HG03565 (cell line): ENCODE results near the gene TDRD9.
"Not testable (repeated sequence)": the region's sequence is repeated elsewhere in the genome, so short reads cannot be mapped to it uniquely, and the experiment has no call there.

ENCODE experiments used
- ATAC-seq: cut with Tn5 transposase; IDR thresholded peaks from one replicate; pipeline ENCODE4 v1.9.1; 2021; ENCODE audit warnings: mild to moderate bottlenecking, moderate library complexity; ENCODE audit not compliant: unreplicated experiment

The TDRD9 gene

GRCh38 chr14:103920981-103921854 lies 7.0 kb upstream of the TDRD9 start:
- ATAC-seq: peak; percentile 92

GRCh38 chr14:103921855-103922200 lies 6.4 kb upstream of the TDRD9 start:
- not testable (repeated sequence) for ATAC-seq

GRCh38 chr14:103923863-103924262 lies 4.4 kb upstream of the TDRD9 start:
- ATAC-seq: no peak

GRCh38 chr14:103925316-103925715 lies 2.9 kb upstream of the TDRD9 start:
- ATAC-seq: no peak

- no peak for ATAC-seq
Measured at GRCh38 chr14:103927566-103927965, 690 bp upstream of the TDRD9 start.

GRCh38 chr14:103930051-103930604 lies 1.9 kb downstream of the TDRD9 start:
- no peak for ATAC-seq

- no peak for ATAC-seq
Measured at GRCh38 chr14:103931422-103931821, 3.2 kb downstream of the TDRD9 start.

- ATAC-seq: no peak
Measured at GRCh38 chr14:103932791-103933490, 4.7 kb downstream of the TDRD9 start.

GRCh38 chr14:103935102-103935501 lies 6.8 kb downstream of the TDRD9 start:
- ATAC-seq: no peak

- no peak for ATAC-seq
Measured at GRCh38 chr14:103941462-103941861, 13.2 kb downstream of the TDRD9 start.

- ATAC-seq: no peak
Measured at GRCh38 chr14:103941973-103942736, 13.9 kb downstream of the TDRD9 start, which contains the start of gene RD3L. RD3L (minus strand) TSS chr14:103942529; CDS start chr14:103941695, 834 bp downstream.

- no peak for ATAC-seq
Measured at GRCh38 chr14:103943673-103944072, 15.4 kb downstream of the TDRD9 start.

GRCh38 chr14:103946975-103947374 lies 18.7 kb downstream of the TDRD9 start:
- ATAC-seq: no peak

GRCh38 chr14:103948442-103948841 lies 20.2 kb downstream of the TDRD9 start:
- ATAC-seq: no peak

- no peak for ATAC-seq
Measured at GRCh38 chr14:103949131-103949790, 21.0 kb downstream of the TDRD9 start.

- ATAC-seq: no peak
Measured at GRCh38 chr14:103960457-103961055, 32.3 kb downstream of the TDRD9 start.

- ATAC-seq: no peak
Measured at GRCh38 chr14:103961928-103962578, 33.8 kb downstream of the TDRD9 start.

GRCh38 chr14:103966631-103967030 lies 38.4 kb downstream of the TDRD9 start:
- ATAC-seq: no peak

- ATAC-seq: no peak
Measured at GRCh38 chr14:103969961-103970360, 41.7 kb downstream of the TDRD9 start.

GRCh38 chr14:103973354-103973753 lies 45.1 kb downstream of the TDRD9 start:
- ATAC-seq: no peak
